GM12875 (cell line): Measurements from ENCODE around the gene GNB1.
A peak's percentile ranks its signal among the peaks of the same experiment; 100 is the strongest.

Experiments used
- H3K4me3 ChIP-seq: one replicate; pipeline ENCODE4 v1.5.1; 2011; ENCODE audit warnings: low read depth, low read length, control low read depth
- CTCF ChIP-seq: IDR thresholded peaks from 2 replicates; pipeline ENCODE4 v1.5.1; 2011; ENCODE audit warnings: low read depth, mild to moderate bottlenecking, control low read depth, inconsistent platforms, low read length, moderate library complexity, borderline replicate concordance; ENCODE audit not compliant: insufficient read depth

Gene GNB1

GRCh38 chr1:1903224-1903623 lies 12.3 kb upstream of the GNB1 start:
- no peak for TF ChIP-seq CTCF
- no peak overlapping the region for H3K4me3 ChIP-seq

DNA sequence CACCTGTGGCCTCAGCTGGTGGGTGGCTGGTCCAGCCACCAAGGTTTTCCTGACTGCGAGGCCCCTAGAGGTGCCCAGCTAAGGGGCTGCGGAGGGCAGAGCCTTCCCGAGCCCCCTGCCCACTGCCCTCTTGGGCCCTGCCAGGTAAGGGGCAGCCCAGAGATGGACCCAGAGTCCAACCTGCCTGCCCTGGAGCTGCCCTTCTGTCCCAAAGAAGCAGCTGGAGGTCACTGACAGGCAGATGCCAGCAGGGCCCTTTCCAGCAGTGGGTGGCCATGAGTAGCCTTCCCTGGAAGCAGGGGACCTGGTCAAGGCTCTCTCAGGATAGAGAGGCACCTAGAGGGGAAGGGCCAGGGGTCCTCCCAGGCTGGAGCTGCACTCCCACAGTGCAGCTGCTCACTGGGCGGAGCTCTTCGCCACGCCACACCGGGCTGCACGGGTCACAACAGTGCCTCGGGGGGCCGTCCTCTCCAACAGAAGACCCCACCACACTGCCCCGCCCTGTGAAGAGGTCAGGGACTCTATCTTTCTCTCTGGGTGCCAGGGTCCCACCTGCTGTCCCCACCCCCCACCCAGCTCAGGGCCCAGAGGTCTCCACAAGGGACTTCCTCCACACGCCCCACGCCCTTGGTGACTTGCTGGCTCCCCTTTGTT lies 10.9 kb upstream of the GNB1 start:
- H3K4me3 ChIP-seq, result no peak overlapping the region

GRCh38 chr1:1900883-1901640 lies 10.2 kb upstream of the GNB1 start:
- no peak overlapping the region for H3K4me3 ChIP-seq
- TF ChIP-seq CTCF, result no peak

More for the DNA sequence above, 10.9 kb upstream of the GNB1 start:
- TF ChIP-seq CTCF, result no peak

- TF ChIP-seq CTCF, result no peak
- no peak overlapping the region for H3K4me3 ChIP-seq
These were observed 9.1 kb upstream of the GNB1 start for GRCh38 chr1:1899967-1900327.

GRCh38 chr1:1899266-1899966 lies 8.5 kb upstream of the GNB1 start:
- no peak overlapping the region for H3K4me3 ChIP-seq
- peak; percentile 53 for TF ChIP-seq CTCF

DNA sequence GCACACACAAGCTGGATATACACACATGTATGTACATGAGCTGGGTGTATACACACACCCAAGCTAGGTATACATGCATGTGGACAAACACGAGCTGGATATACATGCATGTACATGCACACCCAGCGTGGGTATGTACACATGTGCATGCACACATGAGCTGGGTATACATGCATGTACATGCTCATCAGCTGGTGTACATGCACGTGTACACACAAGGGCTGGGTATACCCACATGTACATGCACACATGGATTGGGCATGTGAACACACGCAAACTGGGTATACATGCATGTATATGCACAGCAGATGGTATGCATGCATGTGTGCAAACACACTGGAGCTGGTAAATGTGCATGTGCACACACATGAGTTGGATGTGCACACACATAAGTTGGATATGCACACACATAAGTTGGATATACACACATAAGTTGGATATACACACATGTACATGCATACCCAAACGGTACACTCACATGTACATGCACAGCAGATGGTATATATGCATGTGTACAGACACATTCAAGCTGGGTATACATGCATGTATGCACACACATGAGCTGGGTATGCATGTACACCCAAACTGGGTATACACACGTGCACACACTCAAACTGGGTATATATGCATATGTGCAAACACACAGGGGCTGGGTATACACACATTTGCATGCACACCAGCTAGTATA lies 7.5 kb upstream of the GNB1 start:
- H3K4me3 ChIP-seq, result no peak overlapping the region
- no peak for TF ChIP-seq CTCF
